A549 treated with Hydrocortisone at 1 μM for 4 hours (cell line): ENCODE measurements around the gene TEX9. TPM values are rescaled to one million over a fixed set of nuclear protein-coding genes. Genes with fewer than 3 reads are reported as not detected.

Experiments
- total RNA-seq: library from RNA; stranded (reverse); fragments of 200-300 nt; extraction: Qiagen RNA extraction; gene quantifications from 5 replicates; pipeline ENCODE4 v1.2.3, GENCODE V29; 2022

TEX9 gene
- 3.1 to 6.2 TPM (median 4.0 TPM) in 5 replicates for total RNA-seq

DNA sequence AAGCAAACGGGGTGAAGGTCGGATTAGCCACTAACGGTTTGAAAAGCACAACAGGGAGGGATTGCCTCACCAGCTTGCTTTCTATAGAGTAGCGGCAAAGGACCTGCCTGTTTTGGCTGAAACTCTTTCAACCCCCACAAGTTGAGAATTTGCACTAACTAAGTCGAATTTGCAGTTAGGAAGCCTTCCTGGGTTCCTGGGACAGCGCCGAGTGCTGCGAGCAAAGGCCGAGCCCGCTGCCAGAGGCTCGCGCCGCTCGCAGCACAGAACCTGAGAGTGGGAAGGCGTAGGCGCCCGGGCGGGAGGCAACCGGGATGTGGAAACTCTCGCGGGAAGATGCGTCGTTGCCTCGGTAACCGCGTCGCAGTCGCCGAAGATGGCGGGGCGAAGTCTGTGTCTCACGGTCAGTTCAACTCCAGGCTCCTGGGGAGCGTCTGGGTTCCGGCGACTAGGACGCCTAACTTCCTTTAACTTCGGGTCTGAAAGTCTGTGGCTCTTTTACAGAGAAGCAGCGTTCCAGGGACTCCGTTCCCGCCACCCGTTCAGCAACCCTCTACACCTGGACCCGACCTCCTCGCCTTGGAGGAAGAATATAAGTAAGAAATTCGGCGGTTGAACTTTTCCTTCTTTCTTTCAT lies at the start of gene TEX9:
TSS of gene TEX9 (plus strand) at position 352 of the 637 bp plus-strand sequence. CDS start at position 377, 25 bp downstream.

DNA sequence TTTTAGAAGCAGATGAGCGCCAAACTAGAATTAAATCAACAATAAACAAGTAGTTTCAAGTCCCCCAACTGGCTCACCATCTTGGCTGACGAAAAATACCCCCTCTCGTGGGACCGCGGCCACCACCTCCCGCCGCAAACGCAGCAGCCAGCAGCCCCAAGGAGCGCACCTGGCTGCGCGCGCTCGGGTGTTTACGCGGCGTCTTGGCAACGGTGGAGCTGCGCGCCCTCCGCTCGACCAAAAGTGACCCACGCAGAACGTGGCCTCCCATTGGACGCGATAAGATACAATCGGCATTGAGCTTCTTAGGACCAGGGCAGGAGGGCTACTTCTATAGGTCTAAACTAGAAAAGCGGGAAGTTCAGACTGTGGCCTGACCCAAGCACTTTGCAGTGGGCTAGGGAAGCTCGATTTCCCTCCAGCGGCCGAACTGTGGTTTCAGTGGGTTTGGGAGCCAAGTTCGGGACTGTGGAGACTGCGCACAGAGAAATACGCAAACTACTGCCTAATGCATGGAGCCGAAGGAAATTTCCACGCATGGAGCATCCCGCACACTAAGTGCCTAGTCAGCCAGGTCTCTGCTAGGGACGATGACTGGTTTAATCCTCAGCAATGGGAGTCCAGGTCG lies 99.8 kb downstream of the TEX9 start, which contains the start of gene MNS1:
TSS of gene MNS1 (minus strand) at position 245 of the 628 bp plus-strand sequence. CDS start at position 80, 165 bp downstream.

Other genes starting within 250 kb of the TEX9 start
- gene RFX7, start 121.5 kb upstream of the TEX9 start, total RNA-seq, result 8.6 to 13.9 TPM (median 12.8 TPM) in 5 replicates
- 2.2 to 3.6 TPM (median 2.8 TPM) in 5 replicates for gene MNS1, start 99.7 kb downstream of the TEX9 start, total RNA-seq